Lung (tissue), 12 donors: Measurements from ENCODE around the gene OPHN1. TPM values are rescaled to one million over a fixed set of nuclear protein-coding genes. Genes with fewer than 3 reads are reported as not detected.
"Not testable (repeated sequence)": the region's sequence is repeated elsewhere in the genome, so short reads cannot be mapped to it uniquely, and the experiment has no call there.

ENCODE experiments used
- ATAC-seq: fragments of 200-7000 bp; cut with Tn5 transposase; one replicate; pipeline ENCODE4 v1.9.1; 2020; ENCODE audit warnings: moderate number of reproducible peaks; ENCODE audit not compliant: insufficient read depth, low FRiP score
- DNase-seq, 3 donors: peaks; one replicate each; pipeline ENCODE4 v3.0.0-alpha.2; 2013 to 2017
- H3K27ac ChIP-seq, 2 donors: one replicate each; pipeline ENCODE4 v1.5.1; 2013; ENCODE audit warnings: mild to moderate bottlenecking in 2 of 2, moderate library complexity in 2 of 2, control low read depth in 1 of 2, inconsistent platforms in 1 of 2, low read depth in 1 of 2, low read length in 1 of 2
- H3K27me3 ChIP-seq, 3 donors: one replicate each; pipeline ENCODE4 v1.5.1; 2013; ENCODE audit warnings: low read length in 2 of 3; ENCODE audit not compliant: control insufficient read depth in 3 of 3, insufficient read depth in 3 of 3
- H3K36me3 ChIP-seq, 4 donors: one replicate each; pipeline ENCODE4 v1.5.1; 2013; ENCODE audit warnings: low read length in 4 of 4, mild to moderate bottlenecking in 1 of 4, moderate library complexity in 1 of 4; ENCODE audit not compliant: control insufficient read depth in 4 of 4, insufficient read depth in 4 of 4
- H3K4me1 ChIP-seq, 5 donors: one replicate each; pipeline ENCODE4 v1.5.1; 2013; ENCODE audit warnings: low read length in 5 of 5, mild to moderate bottlenecking in 2 of 5, moderate library complexity in 1 of 5; ENCODE audit not compliant: control insufficient read depth in 5 of 5, insufficient read depth in 5 of 5
- H3K4me3 ChIP-seq: one replicate; pipeline ENCODE4 v1.5.1; 2013; ENCODE audit warnings: mild to moderate bottlenecking, control low read depth, moderate library complexity
- H3K9ac ChIP-seq, 2 donors: one replicate each; pipeline ENCODE4 v1.5.1; 2013; ENCODE audit warnings: low read length in 2 of 2, control low read depth in 1 of 2; ENCODE audit not compliant: insufficient read depth in 1 of 2
- H3K9me3 ChIP-seq, 4 donors: one replicate each; pipeline ENCODE4 v1.5.1; 2013; ENCODE audit warnings: low read length in 3 of 4, mild to moderate bottlenecking in 1 of 4, moderate library complexity in 1 of 4; ENCODE audit not compliant: control insufficient read depth in 4 of 4, insufficient read depth in 3 of 4
- CTCF ChIP-seq: IDR thresholded peaks from 2 replicates; pipeline ENCODE4 v1.5.1; 2012; ENCODE audit warnings: mild to moderate bottlenecking; ENCODE audit errors: control extremely low read depth, extremely low read depth
- WGBS, 2 donors: extraction: QIAGEN DNeasy Blood & Tissue Kit; methylation state at CpG; one replicate each; pipeline ENCODE4 v1.1.7; 2013; 5-methylcytosine and 5-hydroxymethylcytosine counted together
- polyA plus RNA-seq, 2 donors: library from polyadenylated mRNA; stranded (reverse); fragments of 200-250 nt; gene quantifications; one replicate each; pipeline ENCODE4 v1.2.1, GENCODE V29; 2013
- total RNA-seq, 2 donors: library from RNA; depleted of rRNA in 1 of 2; stranded (reverse); fragments of >200 nt in 1 of 2; gene quantifications; one replicate each; pipeline ENCODE4 v1.2.1, GENCODE V29; 2014 to 2021
- donor health status: control.
- donor health status: control.
- donor health status: Bipolar disorder and iron deficiency.
- donor health status: healthy.
- donor health status: DM: yes; HTN: yes; CAD: no.

The OPHN1 gene
- total and polyA plus RNA-seq, 4 donors, result 1.1 to 22.0 (median 6.8) TPM

GRCh38 chrX:68398291-68398690 is 35.0 kb downstream of the OPHN1 start:
- Histone ChIP-seq H3K27me3 (no peaks in the 10 kb centered on the region), H3K36me3 (no peaks in the 10 kb centered on the region), H3K9ac (no peak overlapping the region), H3K9me3 (no peaks in the 10 kb centered on the region), H3K27ac (no peak overlapping the region), H3K4me1 (peaks cover 0 to 3% (median 0%) of the 10 kb centered on the region in 5 donors), H3K4me3 (no peak overlapping the region)
- ATAC-seq (no peak), DNase-seq (no peak)
- 66 to 95% methylated on average over 3 of the region's 3 CpGs for WGBS, 2 donors
- TF ChIP-seq CTCF, result no peak

GRCh38 chrX:68396953-68397352 is 36.3 kb downstream of the OPHN1 start:
- ATAC-seq (no peak), DNase-seq (peak; percentile 60 to 90 (median 86))
- Histone ChIP-seq H3K9me3 (no peaks in the 10 kb centered on the region), H3K4me3 (no peak overlapping the region), H3K4me1 (peaks cover 0 to 3% (median 0%) of the 10 kb centered on the region in 5 donors), H3K9ac (no peak overlapping the region), H3K36me3 (no peaks in the 10 kb centered on the region), H3K27ac (no peak overlapping the region), H3K27me3 (no peaks in the 10 kb centered on the region)
- TF ChIP-seq CTCF, result no peak
- WGBS, 2 donors, result 63 to 74% methylated on average over 2 of the region's 2 CpGs

GRCh38 chrX:68389419-68389960 is 43.8 kb downstream of the OPHN1 start:
- not testable (repeated sequence) for H3K27ac ChIP-seq, H3K9me3 ChIP-seq, H3K4me3 ChIP-seq, H3K36me3 ChIP-seq, H3K27me3 ChIP-seq, DNase-seq, ATAC-seq, H3K9ac ChIP-seq
- peaks cover 0 to 15% (median 0%) of the 10 kb centered on the region in 5 donors for H3K4me1 ChIP-seq
- 88 to 98% methylated on average over 3 of the region's 3 CpGs for WGBS, 2 donors

GRCh38 chrX:68387776-68388175 is 45.5 kb downstream of the OPHN1 start:
- Histone ChIP-seq H3K4me1 (peaks cover 0 to 15% (median 0%) of the 10 kb centered on the region in 5 donors), H3K36me3 (no peaks in the 10 kb centered on the region), H3K4me3 (no peak overlapping the region), H3K27ac (no peak overlapping the region), H3K27me3 (no peaks in the 10 kb centered on the region), H3K9me3 (no peaks in the 10 kb centered on the region), H3K9ac (no peak overlapping the region)
- DNase-seq, result no peak
- 70 to 81% methylated on average over 3 of the region's 3 CpGs for WGBS, 2 donors
- no peak for ATAC-seq
- TF ChIP-seq CTCF, result no peak
